Stomach (tissue), 9 donors: ENCODE results near the gene UBR4. TPM values are rescaled to one million over a fixed set of nuclear protein-coding genes. Genes with fewer than 3 reads are reported as not detected.

Experiments
- DNase-seq, 2 donors: peaks; one replicate each; pipeline versions ENCODE4 v3.0.0 to v3.0.0-alpha.2; 2013 to 2019
- H3K27ac ChIP-seq, 5 donors: fragments of 200-600 bp in 4 of 5; sonication (generic) in 4 of 5; one replicate each; pipeline ENCODE4 v1.5.1; 2013 to 2019; ENCODE audit warnings: mild to moderate bottlenecking in 1 of 5, moderate library complexity in 1 of 5
- H3K27me3 ChIP-seq, 3 donors: fragments of 200-600 bp; sonication (generic); one replicate each; pipeline ENCODE4 v1.5.1; 2017 to 2019; ENCODE audit warnings: mixed run types in 1 of 3
- H3K36me3 ChIP-seq, 4 donors: fragments of 200-600 bp; sonication (generic); 1 replicate in 3 of 4; 2 replicates in 1 of 4; pipeline ENCODE4 v1.5.1; 2016 to 2019
- H3K4me1 ChIP-seq, 4 donors: fragments of 200-600 bp; sonication (generic); one replicate each; pipeline ENCODE4 v1.5.1; 2016 to 2019
- H3K4me3 ChIP-seq, 4 donors: fragments of 200-600 bp; sonication (generic) in 3 of 4; one replicate each; pipeline ENCODE4 v1.5.1; 2016 to 2019; ENCODE audit warnings: mild to moderate bottlenecking in 1 of 4
- H3K9me3 ChIP-seq, 4 donors: fragments of 200-600 bp; sonication (generic); one replicate each; pipeline ENCODE4 v1.5.1; 2016 to 2019
- EP300 ChIP-seq: sonication (generic); formaldehyde crosslinking; IDR thresholded peaks from one replicate; pipeline ENCODE4 v1.6.1; 2017; ENCODE audit warnings: antibody characterized with exemption
- POLR2A ChIP-seq, 4 donors: fragments of 450-650 bp; IDR thresholded peaks; one replicate each; pipeline ENCODE4 v1.6.1; 2016; ENCODE audit warnings: antibody characterized with exemption in 4 of 4, control low read depth in 2 of 4, mild to moderate bottlenecking in 1 of 4, moderate library complexity in 1 of 4
- POLR2AphosphoS5 ChIP-seq, 3 donors: sonication (generic); formaldehyde crosslinking; IDR thresholded peaks; one replicate each; pipeline ENCODE4 v1.6.1; 2016; ENCODE audit warnings: antibody characterized with exemption in 3 of 3
- WGBS, 5 donors: extraction: QIAGEN DNeasy Blood & Tissue Kit in 3 of 5; methylation state at CpG; one replicate each; pipeline versions ENCODE4 v1.1.5 to v1.1.7; 2013 to 2018; 5-methylcytosine and 5-hydroxymethylcytosine counted together
- intact Hi-C: fragments of 100-400 bp; cut with DNase I; formaldehyde crosslinking; loops from one replicate; pipeline ENCODE4 v1.15.1; 2023; ENCODE audit warnings: low total_unique reads
- polyA plus RNA-seq, 3 donors: library from polyadenylated mRNA; stranded (reverse); fragments of 200-250 nt; gene quantifications; one replicate each; pipeline ENCODE4 v1.2.3, GENCODE V29; 2013
- total RNA-seq, 5 donors: library from RNA; depleted of rRNA; stranded (reverse); fragments of >200 nt; gene quantifications; one replicate each; pipeline versions ENCODE4 v1.1.0 to v1.2.3, GENCODE V29; 2014 to 2016
- TF ChIP-seq, protein P1 (sequence below), 7 experiments: fragments of 450-650 bp in 4 of 7; fragments of 200-600 bp in 3 of 7; sonication (generic) in 3 of 7; IDR thresholded peaks; one replicate each; pipeline ENCODE4 v1.5.1; 2016 to 2019; ENCODE audit warnings: antibody characterized with exemption in 7 of 7, control low read depth in 2 of 7, mild to moderate bottlenecking in 1 of 7
- donor health status: healthy with polysubstance abuse.
- donor health status: Bipolar disorder and iron deficiency.
- donor health status: healthy.

UBR4 gene
- total and polyA plus RNA-seq, 8 donors, result 41.9 to 262 (median 128) TPM

DNA sequence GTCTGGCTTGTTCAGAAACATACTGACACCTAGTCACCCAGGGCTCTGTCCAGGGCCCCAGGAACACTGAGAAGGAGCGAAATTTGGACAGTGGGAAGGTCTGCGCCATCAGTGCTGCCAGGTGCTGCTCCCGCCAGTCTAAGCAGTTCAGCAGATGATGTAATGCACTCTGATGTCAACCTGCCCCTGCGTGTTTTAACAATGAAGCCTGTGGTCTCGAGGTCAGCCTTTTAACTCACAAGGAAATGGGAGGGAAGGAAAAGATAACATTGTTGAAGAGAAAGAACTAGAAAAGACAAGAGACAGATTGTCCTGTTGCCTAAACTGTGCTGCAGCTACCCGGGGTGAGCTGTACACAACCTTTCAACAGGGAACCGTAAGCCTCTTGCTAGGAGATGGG is 127.0 kb downstream of the UBR4 start:
- 41 to 65% (median 46%) methylated on average over 7 of the region's 7 CpGs for WGBS, 5 donors
- Histone ChIP-seq H3K36me3 (peaks cover 87 to 100% (median 100%) of the 10 kb centered on the region in 4 donors), H3K9me3 (no peaks in the 10 kb centered on the region), H3K27ac (peak overlapping the region in 4 of 5 donors; percentile 47 to 70 (median 59)), H3K4me3 (no peak overlapping the region), H3K27me3 (no peaks in the 10 kb centered on the region), H3K4me1 (peaks cover 31 to 81% (median 48%) of the 10 kb centered on the region in 4 donors)
- TF ChIP-seq POLR2A (IDR thresholded peaks at IDR 0.05), result no peak
- peak in 1 of 3 donors; percentile 49 for TF ChIP-seq POLR2AphosphoS5 (IDR thresholded peaks at IDR 0.05)
- DNase-seq, result peak in 1 of 2 donors; percentile 77
- intact Hi-C loops, result no loop called here

DNA sequence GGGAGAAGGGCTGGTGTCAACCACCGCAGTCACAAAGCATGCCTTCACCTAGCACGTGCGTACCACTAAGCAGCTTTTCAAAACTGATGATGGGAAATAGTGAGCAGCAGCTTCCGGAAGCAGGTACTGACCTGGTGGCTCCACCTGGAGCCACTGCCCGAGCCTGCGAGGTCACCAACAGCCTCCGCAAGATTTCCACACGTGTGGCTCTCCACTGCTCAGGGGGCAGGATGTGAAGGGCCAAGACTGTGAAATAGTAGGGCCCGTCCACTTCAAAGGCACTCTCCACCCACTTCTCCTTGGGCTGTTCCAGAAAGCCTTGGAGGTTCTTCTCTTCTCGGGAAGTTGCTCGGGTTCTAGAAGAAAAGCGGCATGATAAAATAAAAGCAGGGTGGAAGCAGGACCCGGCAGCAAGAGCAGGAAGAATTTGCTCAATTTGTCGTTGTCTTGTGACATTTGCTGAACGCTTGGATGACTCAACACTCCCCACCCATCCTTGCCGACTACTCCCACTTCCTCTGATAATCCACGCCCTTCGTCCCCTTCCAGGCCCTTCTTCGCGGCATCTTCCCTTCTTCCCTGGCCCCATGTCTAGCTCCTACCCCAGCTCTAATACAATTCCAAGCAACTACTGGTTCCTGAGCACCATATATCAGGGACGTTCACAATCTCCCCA is 128.7 kb downstream of the UBR4 start:
- Histone ChIP-seq H3K4me1 (peaks cover 21 to 68% (median 33%) of the 10 kb centered on the region in 4 donors), H3K4me3 (peak overlapping the region in 2 of 4 donors; percentile 6 to 14), H3K36me3 (peaks cover 91 to 100% (median 100%) of the 10 kb centered on the region in 4 donors), H3K27me3 (no peaks in the 10 kb centered on the region), H3K27ac (peak overlapping the region in 4 of 5 donors; percentile 11 to 70 (median 62)), H3K9me3 (no peaks in the 10 kb centered on the region)
- peak in 1 of 2 donors; percentile 38 for DNase-seq
- TF ChIP-seq POLR2AphosphoS5 (IDR thresholded peaks at IDR 0.05) (no peak), POLR2A (IDR thresholded peaks at IDR 0.05) (no peak), EP300 (no peak)
- TF ChIP-seq, protein P1, sequence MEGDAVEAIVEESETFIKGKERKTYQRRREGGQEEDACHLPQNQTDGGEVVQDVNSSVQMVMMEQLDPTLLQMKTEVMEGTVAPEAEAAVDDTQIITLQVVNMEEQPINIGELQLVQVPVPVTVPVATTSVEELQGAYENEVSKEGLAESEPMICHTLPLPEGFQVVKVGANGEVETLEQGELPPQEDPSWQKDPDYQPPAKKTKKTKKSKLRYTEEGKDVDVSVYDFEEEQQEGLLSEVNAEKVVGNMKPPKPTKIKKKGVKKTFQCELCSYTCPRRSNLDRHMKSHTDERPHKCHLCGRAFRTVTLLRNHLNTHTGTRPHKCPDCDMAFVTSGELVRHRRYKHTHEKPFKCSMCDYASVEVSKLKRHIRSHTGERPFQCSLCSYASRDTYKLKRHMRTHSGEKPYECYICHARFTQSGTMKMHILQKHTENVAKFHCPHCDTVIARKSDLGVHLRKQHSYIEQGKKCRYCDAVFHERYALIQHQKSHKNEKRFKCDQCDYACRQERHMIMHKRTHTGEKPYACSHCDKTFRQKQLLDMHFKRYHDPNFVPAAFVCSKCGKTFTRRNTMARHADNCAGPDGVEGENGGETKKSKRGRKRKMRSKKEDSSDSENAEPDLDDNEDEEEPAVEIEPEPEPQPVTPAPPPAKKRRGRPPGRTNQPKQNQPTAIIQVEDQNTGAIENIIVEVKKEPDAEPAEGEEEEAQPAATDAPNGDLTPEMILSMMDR (IDR thresholded peaks at IDR 0.05), result no peak
- intact Hi-C loops, result no loop called here
- 64 to 79% (median 68%) methylated on average over 21 of the region's 21 CpGs for WGBS, 5 donors

DNA sequence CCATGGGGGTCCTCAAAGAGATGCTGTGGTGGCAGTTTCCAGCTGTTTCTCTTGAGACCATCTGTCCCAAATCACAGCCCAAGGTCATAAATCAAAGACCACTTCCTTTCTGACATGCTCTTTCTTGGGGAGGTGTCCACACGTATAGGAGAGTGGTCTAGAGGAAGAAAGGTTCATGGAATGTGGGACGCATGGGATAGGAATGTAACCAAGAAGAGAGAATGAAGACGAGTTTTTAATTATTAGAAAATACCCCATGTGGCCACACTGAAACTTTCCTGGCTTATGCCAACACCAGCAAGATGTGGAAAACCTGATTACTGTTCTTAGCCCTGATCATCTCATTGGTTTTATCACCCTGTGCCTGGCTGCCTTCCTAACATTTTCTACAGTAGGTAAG is 129.3 kb downstream of the UBR4 start:
- peak overlapping the region; percentile 11 to 70 (median 58) for H3K27ac ChIP-seq
- DNase-seq, result no peak
- peaks cover 22 to 66% (median 31%) of the 10 kb centered on the region in 4 donors for H3K4me1 ChIP-seq
- TF ChIP-seq POLR2A (IDR thresholded peaks at IDR 0.05), result no peak
- intact Hi-C loops, result no loop called here
- peak overlapping the region in 2 of 4 donors; percentile 6 to 14 for H3K4me3 ChIP-seq
- H3K27me3 ChIP-seq, result no peaks in the 10 kb centered on the region
- no peaks in the 10 kb centered on the region for H3K9me3 ChIP-seq
- H3K36me3 ChIP-seq, result peaks cover 91 to 100% (median 100%) of the 10 kb centered on the region in 4 donors
- 71 to 92% (median 87%) methylated on average over 3 of the region's 3 CpGs for WGBS, 5 donors

DNA sequence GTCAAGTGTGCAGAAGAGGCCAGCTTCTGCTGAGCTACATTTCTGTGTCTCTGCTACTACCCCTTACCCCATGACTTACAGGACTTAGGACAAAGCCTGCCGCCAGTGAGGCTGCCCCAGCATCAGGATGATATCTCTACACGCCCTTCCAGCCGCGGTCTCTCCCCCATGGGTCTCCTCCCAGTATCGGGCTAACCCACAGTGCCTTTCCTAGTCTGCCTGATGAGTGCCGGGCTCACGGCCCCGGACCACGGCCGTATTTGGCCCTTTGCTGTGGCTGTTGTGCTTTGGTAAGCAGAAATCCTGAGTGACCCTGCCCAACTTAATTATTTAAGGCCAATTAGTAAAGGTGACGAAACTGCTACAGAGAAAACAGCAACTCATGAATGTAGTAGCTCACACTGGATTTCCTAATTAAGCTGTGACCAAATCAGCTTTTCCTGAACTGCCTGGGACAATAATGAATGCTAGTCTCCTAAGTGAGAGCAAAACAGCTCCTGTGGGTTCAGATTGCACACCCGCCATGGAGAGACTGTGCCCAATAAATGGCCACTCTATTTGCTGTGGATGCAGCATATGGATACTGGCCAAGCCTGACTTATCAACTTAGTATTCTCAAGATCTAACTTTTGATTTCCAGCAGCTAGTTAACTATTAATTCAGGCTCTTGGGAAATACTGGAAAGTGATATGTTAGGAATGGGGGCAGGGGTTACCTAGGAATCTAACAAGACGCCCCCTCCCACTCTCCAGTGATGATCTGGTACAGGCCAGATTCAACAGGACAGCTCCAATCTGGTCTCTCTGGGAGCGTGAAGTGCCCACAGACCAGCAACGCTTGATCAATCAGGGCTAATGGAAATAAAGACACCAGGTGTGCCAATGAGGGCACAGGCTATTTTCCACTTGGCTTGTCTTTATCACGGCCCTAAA is 130.3 kb downstream of the UBR4 start:
- H3K9me3 ChIP-seq, result no peaks in the 10 kb centered on the region
- peak; percentile 53 to 65 for DNase-seq
- H3K36me3 ChIP-seq, result peaks cover 91 to 100% (median 100%) of the 10 kb centered on the region in 4 donors
- intact Hi-C loops, result no loop called here
- TF ChIP-seq POLR2AphosphoS5 (IDR thresholded peaks at IDR 0.05), result peak in 1 of 3 donors; percentile 14
- TF ChIP-seq POLR2A (IDR thresholded peaks at IDR 0.05), result no peak
- WGBS, 5 donors, result 66 to 82% (median 69%) methylated on average over 13 to 16 of the region's 16 CpGs
- no peak overlapping the region for H3K4me3 ChIP-seq
- peaks cover 31 to 68% (median 40%) of the 10 kb centered on the region in 4 donors for H3K4me1 ChIP-seq
- peak overlapping the region; percentile 1 to 70 (median 58) for H3K27ac ChIP-seq
- no peaks in the 10 kb centered on the region for H3K27me3 ChIP-seq

DNA sequence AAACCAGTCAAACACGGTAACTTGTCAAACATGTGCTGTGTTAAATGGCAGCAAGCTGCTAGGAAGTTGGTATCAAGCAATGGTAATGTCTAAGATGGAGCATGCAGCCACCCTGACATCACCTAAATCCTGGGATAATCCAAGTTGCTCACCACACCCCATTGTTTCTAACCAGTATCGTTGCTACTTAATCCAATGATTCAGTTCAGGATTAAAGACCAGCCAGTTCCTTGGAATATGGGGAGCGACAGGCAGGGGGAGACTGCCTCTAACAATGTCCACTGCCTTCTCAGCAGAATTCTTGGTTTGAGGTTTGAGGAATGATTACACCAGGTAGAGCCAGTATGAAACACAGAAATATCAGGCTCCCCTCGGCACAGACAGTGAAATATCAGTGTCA is 131.5 kb downstream of the UBR4 start:
- intact Hi-C loops, result no loop called here
- peaks cover 43 to 73% (median 53%) of the 10 kb centered on the region in 4 donors for H3K4me1 ChIP-seq
- H3K27me3 ChIP-seq, result no peaks in the 10 kb centered on the region
- H3K9me3 ChIP-seq, result no peaks in the 10 kb centered on the region
- TF ChIP-seq POLR2AphosphoS5 (IDR thresholded peaks at IDR 0.05) (no peak), EP300 (no peak), POLR2A (IDR thresholded peaks at IDR 0.05) (no peak)
- TF ChIP-seq, protein P1 (IDR thresholded peaks at IDR 0.05), result no peak
- no peak overlapping the region for H3K4me3 ChIP-seq
- no peak overlapping the region for H3K27ac ChIP-seq
- no peak for DNase-seq
- peaks cover 91 to 100% (median 100%) of the 10 kb centered on the region in 4 donors for H3K36me3 ChIP-seq
- 80 to 97% (median 93%) methylated on average over 4 of the region's 4 CpGs for WGBS, 5 donors
